Hepatic stellate cell (primary cell): Measurements from ENCODE around the gene SPTSSA.
A peak's percentile ranks its signal among the peaks of the same experiment; 100 is the strongest.
"Not testable (repeated sequence)": the region's sequence is repeated elsewhere in the genome, so short reads cannot be mapped to it uniquely, and the experiment has no call there.

Source experiments
- DNase-seq: peaks from one replicate; pipeline ENCODE4 v3.0.0; 2011; ENCODE audit warnings: low spot score

The SPTSSA gene

DNA sequence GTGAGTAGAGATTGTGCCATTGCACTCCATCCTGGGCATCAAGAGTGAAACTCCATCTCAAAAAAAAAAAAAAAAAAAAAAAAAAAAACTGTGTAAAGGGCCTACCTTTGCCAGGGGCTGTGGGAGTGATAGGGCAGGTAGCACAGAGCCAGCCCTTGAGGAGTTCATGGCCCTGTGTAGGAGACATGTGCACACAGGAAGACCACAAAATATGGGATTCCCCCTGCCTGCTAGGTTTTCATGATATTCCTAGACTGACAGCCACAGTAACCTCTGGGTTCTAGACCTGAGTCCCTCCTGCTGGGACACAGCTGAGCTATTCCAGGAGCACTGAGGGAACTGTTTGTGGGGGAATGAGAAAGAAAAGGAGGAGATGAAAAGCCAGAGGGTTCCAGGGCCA, 8.3 kb upstream of the SPTSSA start:
- no peak for DNase-seq

GRCh38 chr14:34466691-34467090, 4.7 kb upstream of the SPTSSA start:
- DNase-seq, result no peak

DNA sequence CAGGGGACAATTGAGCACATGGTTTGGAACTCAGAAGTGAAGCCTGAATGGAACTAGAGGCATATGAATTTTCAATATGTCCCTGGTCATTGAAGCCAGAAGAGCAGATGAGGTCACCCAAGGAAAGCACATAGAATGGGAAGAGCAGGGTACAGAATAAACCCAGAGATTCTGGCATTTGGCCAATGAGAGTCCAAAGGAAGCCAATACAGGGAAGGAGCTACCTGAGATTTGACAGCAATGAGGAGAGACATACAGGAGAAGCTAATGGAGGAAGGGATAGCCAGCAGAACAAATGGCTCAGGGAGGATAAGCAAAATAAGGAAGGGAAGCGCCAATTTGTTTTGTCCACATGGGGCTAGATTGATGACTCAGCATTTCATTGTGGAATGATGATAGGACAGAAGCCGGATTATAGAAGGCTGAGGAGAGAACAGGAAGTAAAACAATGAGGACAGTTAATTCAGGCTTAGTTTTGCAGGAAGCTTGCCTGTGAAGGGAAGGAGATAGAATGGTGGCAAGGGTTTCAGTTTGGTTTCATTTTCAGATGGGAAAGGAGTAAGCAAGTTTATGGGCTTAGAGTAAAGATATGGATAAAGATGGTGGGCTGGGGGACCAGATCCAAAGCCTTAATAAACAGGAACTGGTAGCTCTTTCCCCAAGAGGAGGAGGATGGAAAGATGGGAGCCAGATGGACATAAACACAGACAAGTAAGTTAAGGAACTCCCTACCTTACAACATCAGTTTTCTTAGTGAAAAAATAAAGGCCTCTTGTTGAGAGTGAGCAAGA, 3.2 kb upstream of the SPTSSA start:
- DNase-seq, result peak; percentile 47

- DNase-seq, result no peak
These were observed 1.5 kb upstream of the SPTSSA start for GRCh38 chr14:34463598-34463961.

DNA sequence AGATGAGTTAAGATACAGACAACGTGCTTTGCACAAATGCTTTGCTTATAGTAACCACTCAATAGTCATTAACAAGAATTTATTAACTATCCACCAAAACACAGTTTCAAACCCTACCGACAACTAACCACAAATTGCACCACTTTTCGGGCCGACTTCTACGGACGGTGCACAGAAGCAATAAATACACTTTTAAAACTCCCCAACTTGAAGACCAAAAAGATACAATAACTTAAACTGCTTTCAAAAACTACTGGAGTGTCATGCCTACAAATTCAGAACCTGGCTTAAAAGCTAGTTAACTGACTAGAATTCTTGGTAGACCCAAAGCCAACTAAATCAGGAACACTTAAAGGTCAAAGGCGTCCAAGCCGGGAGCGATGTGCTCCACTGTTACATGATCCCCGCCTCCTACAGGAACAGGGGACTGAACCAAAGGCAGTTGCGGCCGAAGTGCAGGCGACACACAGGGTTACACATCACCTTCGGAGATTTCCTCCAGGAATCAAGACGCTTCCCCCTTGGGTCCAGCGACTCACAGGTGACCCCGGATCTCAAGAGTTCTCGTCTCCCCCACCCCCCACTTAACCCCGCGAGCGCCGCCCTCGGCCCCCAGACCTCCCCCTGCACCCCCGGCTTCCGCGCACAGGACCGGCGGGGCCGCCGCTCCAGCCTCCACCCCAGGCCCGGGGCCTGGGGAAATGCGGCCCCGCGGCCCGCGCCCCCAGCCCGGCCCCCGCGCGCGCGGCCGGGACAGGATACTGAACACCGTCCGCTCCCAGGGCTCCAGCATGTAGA, 507 bp downstream of the SPTSSA start:
- peak; percentile 51 for DNase-seq

DNA sequence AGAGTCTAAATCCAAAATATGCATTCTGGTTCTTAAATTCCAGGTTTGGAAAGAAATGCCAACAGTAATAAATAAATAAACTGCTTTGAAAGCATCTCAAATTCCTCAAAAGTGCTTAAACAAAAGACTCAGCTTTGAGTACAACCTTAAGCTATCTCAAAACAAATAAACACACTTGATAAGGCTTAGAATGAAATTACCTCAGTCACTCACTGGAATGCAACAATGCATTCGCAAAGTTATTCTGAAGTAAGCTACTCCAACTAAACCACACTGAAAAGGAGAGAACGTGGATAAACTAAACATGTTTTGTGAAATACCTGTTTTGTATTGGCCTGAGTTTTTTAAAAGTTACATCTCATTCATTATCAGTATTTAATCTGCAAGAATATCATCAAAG, 1.2 kb downstream of the SPTSSA start:
- DNase-seq, result no peak

DNA sequence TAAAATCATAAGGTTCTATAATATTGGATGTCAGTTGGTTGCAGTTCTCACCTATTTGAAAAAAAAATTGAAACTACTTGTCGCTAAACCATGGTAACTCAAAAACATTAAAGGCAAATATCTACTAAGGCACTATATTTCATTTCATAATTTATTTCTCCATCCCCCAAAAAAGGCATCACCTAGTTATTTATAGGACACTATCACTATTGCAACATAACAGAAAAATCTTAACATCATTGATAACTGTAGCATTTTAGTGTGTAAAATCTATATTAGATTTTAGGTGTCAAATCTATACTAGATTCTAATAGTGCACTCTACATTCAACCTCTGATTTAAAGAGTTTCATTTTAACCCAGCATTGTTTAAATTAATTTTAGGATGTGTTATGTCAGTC, 1.7 kb downstream of the SPTSSA start:
- no peak for DNase-seq

DNA sequence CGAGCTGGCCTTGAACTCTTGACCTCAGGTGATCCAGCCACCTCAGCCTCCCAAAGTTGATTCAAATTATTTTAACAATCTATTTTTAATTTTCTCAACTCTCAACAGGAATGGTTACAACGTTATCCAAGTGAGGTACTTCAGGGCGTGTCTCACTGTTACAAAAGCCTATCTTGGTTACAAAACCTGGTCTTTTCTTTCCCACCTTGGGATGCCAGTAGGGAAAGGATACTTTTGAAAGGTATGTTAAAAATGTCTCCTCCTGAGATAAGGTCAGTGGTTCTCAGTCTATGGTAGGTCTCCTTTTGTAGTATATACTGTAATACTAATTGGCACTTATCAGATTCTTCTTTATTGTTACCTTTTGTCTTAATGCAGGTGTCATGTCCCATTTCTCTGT, 4.9 kb downstream of the SPTSSA start:
- DNase-seq, result no peak

DNA sequence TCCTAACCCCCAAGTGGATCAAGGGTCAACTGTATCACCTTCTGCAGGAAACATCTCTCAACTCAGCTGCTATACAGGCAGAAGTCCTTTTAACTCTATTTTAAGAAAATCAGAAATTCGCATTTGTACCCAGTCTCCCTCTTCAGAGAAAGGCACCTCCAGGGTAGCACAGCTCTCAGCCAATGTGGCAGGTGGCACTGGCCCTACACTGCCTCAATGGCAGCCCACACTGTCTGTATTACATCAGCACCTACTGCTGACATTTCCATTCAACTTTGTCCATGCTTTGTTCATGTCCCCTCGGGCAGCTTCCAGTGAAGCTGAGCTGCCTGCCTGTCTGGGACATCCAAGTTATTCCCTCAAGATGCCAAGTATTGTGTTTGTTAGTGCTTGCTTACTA, 8.8 kb downstream of the SPTSSA start:
- no peak for DNase-seq

- DNase-seq, result no peak
These were observed 9.7 kb downstream of the SPTSSA start for GRCh38 chr14:34452258-34452822.

GRCh38 chr14:34450958-34451357, 11.1 kb downstream of the SPTSSA start:
- DNase-seq, result no peak

DNA sequence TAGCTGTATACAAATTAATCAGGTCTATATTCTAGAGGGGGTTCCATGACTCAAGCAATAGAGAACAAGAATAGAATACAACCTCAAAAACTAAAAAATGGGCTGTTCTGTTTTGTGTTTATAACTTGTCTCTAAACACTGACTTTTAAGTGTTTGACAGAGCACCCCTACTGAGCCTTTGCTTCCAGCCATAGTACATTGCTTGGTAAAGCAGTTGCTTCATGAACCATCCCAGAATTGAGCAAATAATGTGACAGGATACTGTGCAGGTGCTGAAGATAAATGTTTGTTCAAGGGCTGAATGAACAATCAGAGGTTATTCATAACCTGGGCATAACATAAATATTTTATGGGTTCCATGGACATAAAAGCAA, 11.5 kb downstream of the SPTSSA start:
- DNase-seq, result no peak

- no peak for DNase-seq
These were observed 12.1 kb downstream of the SPTSSA start for GRCh38 chr14:34449819-34450541.

GRCh38 chr14:34439090-34439489, 22.9 kb downstream of the SPTSSA start:
- DNase-seq, result no peak

- no peak for DNase-seq
These were observed 23.6 kb downstream of the SPTSSA start for GRCh38 chr14:34438438-34438837.

GRCh38 chr14:34437729-34438080, 24.3 kb downstream of the SPTSSA start:
- no peak for DNase-seq

DNA sequence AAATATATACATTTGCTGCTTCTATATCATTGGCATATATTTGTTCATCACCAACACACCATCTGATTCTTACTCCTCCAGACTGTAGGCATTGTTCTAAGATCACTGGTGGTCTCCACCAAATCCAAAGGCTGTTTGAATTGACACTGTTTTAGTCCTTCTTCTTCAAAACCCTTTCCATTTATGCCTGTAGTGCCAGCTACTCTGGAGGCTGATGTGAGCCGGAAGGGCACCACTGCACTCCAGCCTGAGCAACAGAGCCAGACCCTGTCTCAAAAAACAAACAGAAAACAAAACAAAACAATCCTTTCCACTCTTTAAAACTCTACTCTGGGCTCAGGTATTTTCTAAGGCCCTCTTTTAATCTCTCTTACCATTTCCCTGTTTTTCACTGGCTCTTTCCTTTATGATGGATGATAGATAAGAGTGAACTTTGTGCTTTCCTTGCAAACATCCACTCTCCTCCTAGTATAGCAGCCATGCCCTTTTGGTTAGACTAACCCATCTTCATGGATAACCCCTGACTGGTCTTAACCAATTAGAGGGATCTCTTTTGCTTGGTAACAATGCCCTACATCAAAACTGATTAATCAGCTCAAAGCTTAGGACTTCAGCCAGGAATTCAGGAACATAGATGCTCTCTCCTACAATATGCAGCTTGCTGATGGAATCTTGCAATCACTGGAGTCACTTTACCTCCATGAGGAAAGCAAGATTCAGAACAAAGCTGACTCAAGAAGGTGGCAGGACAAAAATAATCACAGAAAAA, 24.9 kb downstream of the SPTSSA start:
- no peak for DNase-seq

GRCh38 chr14:34436118-34436905, 25.7 kb downstream of the SPTSSA start:
- peak; percentile 36 for DNase-seq

DNA sequence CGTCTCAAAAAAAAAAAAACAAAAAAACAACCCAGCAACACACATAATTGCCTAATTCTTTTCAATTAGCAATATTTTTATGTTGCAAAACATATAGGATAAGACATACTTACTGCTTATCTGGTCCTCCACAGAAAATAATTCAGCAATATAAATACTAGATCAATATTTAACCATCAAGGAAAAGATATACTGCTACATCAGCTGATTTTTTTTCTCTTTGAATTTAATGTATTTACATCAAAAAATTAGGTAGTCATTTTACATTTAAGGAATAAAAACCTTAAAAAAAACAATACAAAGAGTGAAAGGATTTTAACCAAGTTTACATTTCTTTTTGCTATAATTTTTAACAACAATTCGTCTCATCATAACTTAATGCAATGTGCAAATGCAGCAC, 28.1 kb downstream of the SPTSSA start:
- DNase-seq, result no peak

GRCh38 chr14:34428102-34428466, 34.0 kb downstream of the SPTSSA start:
- DNase-seq, result not testable (repeated sequence)
